Spleen (tissue), 7 donors: ENCODE results near the gene LYPD1.

ENCODE experiments used
- CTCF ChIP-seq, 11 experiments: fragments of 200-600 bp in 7 of 11; fragments of 450-650 bp in 4 of 11; sonication (generic) in 4 of 11; IDR thresholded peaks in 8 of 11; conservative IDR thresholded peaks in 3 of 11; 1 replicate in 7 of 11; 2 replicates in 4 of 11; pipeline versions ENCODE4 v1.4.0 to v1.8.0; 2016 to 2021; ENCODE audit warnings: antibody characterized with exemption in 11 of 11, inconsistent platforms in 4 of 11, mild to moderate bottlenecking in 1 of 11
- POLR2A ChIP-seq, 3 donors: fragments of 450-650 bp; IDR thresholded peaks; one replicate each; pipeline ENCODE4 v1.5.1; 2017; ENCODE audit warnings: antibody characterized with exemption in 3 of 3, mild to moderate bottlenecking in 1 of 3
- donor health status: DM: no; HTN: no; CAD: no; lungs with moderate emphysema.
- donor health status: DM: no; HTN: no; CAD: no.
- donor health status: DM: no; HTN: no; CAD: no.

GRCh38 chr2:132697556-132698205, 27.7 kb upstream of the LYPD1 start:
- TF ChIP-seq POLR2A (IDR thresholded peaks at IDR 0.05) (no peak), CTCF (IDR thresholded peaks at IDR 0.05 in 8 of 11, conservative IDR thresholded peaks at IDR 0.05 in 3 of 11) (no peak)
